NOMO-1 treated with dmso at 0.1 percent for 144 hours (cell line): Measurements from ENCODE around the gene BCAR3.
"Not testable (repeated sequence)": the region's sequence is repeated elsewhere in the genome, so short reads cannot be mapped to it uniquely, and the experiment has no call there.

Experiments used
- DNase-seq: peaks from one replicate; lab custom pipeline; 2025; ENCODE audit not compliant: unreplicated experiment; lab: John Stamatoyannopoulos, UW

Gene BCAR3

GRCh38 chr1:93554883-93555872 lies 126.5 kb downstream of the BCAR3 start:
- no peak for DNase-seq

GRCh38 chr1:93553886-93554490 lies 127.6 kb downstream of the BCAR3 start:
- not testable (repeated sequence) for DNase-seq

GRCh38 chr1:93552741-93553455 lies 128.7 kb downstream of the BCAR3 start:
- DNase-seq, result peak; percentile 37

- DNase-seq, result peak; percentile 10
These were observed 131.8 kb downstream of the BCAR3 start for GRCh38 chr1:93549811-93550210.

GRCh38 chr1:93549131-93549530 lies 132.5 kb downstream of the BCAR3 start:
- DNase-seq, result no peak

GRCh38 chr1:93546162-93546863 lies 135.3 kb downstream of the BCAR3 start:
- DNase-seq, result no peak

GRCh38 chr1:93542398-93542797 lies 139.2 kb downstream of the BCAR3 start:
- no peak for DNase-seq

- no peak for DNase-seq
These were observed 140.6 kb downstream of the BCAR3 start for GRCh38 chr1:93541045-93541444.

GRCh38 chr1:93537924-93538323 lies 143.7 kb downstream of the BCAR3 start:
- DNase-seq, result no peak

GRCh38 chr1:93537396-93537795 lies 144.2 kb downstream of the BCAR3 start:
- no peak for DNase-seq

GRCh38 chr1:93533677-93534076 lies 148.0 kb downstream of the BCAR3 start:
- no peak for DNase-seq

- DNase-seq, result no peak
These were observed 148.8 kb downstream of the BCAR3 start for GRCh38 chr1:93532780-93533378.

GRCh38 chr1:93531193-93531592 lies 150.4 kb downstream of the BCAR3 start:
- no peak for DNase-seq

GRCh38 chr1:93528412-93528811 lies 153.2 kb downstream of the BCAR3 start:
- peak; percentile 58 for DNase-seq

- DNase-seq, result no peak
These were observed 155.2 kb downstream of the BCAR3 start for GRCh38 chr1:93526431-93526830.

- DNase-seq, result no peak
These were observed 156.2 kb downstream of the BCAR3 start for GRCh38 chr1:93525431-93525830.

GRCh38 chr1:93522721-93523120 lies 158.9 kb downstream of the BCAR3 start:
- DNase-seq, result no peak

GRCh38 chr1:93521618-93522017 lies 160.0 kb downstream of the BCAR3 start:
- DNase-seq, result no peak

- no peak for DNase-seq
These were observed 162.3 kb downstream of the BCAR3 start for GRCh38 chr1:93519199-93519829.

- DNase-seq, result no peak
These were observed 163.1 kb downstream of the BCAR3 start for GRCh38 chr1:93518516-93518915.
